Measurements from ENCODE around the gene NRGN.
"Not testable (repeated sequence)": the region's sequence is repeated elsewhere in the genome, so short reads cannot be mapped to it uniquely, and the experiment has no call there.

Gene NRGN

GRCh38 chr11:124758355-124759265 is 18.9 kb downstream of the NRGN start:
- DNase-seq: peak; percentile 57

GRCh38 chr11:124759266-124760204 is 19.8 kb downstream of the NRGN start:
- no peak for DNase-seq

DNA sequence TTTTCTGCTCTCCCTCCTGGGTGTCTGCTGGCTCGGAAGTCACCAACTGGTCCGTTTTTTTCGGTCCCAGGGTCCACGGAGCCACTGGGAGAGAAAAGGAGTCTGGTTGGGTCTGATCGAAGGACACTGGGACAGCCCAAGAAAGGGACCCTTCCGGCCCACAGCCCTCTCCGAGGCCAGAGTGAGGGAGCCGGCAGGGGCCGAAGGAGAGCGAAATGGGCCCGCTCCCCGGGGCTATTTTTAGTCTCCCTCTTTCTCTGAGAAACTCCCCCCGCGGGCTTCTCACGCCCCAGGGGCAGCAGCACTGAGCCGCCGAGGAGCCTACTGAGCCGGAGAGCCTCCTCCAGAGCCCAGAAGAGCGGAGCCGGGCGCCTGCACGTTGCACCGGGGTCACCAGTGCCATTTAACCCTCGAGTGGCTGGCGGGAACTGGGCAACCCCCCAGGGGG is 20.5 kb downstream of the NRGN start:
- no peak for DNase-seq

GRCh38 chr11:124760806-124761205 is 21.1 kb downstream of the NRGN start:
- no peak for DNase-seq

DNA sequence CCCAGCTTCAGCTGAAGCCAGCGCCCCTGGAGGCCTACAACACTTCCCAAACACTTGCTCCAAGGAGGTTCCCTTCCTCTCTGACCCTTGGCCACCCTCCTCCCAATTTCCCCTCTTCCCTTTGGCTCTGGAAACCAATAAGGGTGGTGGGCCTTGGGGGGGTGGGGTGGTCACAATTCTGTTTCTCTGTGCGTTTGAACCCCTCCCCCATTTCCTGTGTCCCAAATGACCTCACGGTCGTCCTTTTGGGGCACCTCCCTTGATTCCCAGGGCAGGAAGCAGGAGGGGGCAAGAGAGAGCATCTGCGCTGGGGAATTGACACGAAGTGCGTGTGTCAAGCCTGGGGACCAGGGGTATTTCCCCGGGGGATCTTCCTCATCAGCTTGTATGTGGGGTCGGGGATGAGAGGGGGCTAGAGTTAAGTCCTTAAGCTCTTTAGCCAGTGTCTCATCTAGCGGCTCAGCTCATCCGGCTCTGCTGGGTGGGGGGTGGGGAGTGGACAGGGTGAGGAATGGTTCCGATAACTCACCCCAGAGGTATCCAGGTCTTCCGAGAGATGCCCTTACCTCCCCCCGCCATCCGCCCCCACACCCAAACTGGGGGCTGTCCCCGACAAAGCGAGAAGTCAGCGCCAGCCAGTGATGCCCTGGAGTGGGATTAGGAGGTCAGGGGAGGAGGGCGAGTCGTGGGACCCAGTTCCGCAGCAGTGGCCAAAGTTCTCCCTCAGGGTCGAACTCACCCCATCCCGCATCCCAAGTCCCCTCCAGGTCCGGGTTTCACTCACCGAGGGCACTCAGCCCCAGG is 21.8 kb downstream of the NRGN start:
- DNase-seq: no peak

GRCh38 chr11:124762105-124762623 is 22.4 kb downstream of the NRGN start, which contains the start of gene ESAM:
TSS of gene ESAM (minus strand) at chr11:124762290. CDS start at chr11:124762154, 136 bp downstream.
- DNase-seq: peak; percentile 55

- no peak for DNase-seq
Measured at GRCh38 chr11:124762624-124763155, 22.9 kb downstream of the NRGN start.

DNA sequence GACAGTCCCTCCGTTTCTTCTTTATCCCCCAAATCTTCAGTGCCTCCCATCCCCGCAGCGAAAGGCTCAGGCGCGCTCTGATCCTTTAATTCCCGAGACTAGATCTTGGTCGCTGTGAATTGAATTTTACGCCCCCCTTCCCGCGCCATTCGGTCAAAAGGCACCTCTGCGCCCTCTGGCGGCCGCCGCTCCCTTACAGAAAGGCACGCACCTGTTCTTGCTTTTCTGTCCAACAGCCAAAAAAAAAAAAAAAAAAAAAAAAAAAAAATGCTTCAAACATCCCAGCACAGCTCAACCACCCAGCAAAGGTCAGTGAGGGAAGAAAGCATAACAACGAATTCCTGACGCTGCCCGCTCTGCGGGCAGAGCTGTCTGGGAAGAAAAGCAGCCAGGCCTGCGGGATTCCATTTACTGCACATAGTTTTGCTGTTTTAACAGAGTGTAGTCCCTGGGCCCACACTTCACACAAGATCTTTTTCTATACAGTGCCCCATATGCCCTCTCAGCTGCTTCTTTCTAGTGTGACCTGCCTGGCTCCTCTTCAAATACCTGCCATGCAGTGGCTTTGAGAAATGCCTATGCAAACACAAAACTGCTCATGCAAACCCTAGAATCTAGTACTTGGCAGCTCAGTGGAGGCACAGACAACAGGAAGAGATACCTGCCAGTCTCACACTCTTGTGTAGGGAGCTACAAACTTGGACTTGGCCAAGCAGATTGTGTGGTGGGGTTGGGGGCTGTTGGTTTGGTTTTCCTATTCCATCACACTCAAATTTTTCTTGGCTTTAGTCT is 23.6 kb downstream of the NRGN start:
- peak; percentile 76 for DNase-seq

DNA sequence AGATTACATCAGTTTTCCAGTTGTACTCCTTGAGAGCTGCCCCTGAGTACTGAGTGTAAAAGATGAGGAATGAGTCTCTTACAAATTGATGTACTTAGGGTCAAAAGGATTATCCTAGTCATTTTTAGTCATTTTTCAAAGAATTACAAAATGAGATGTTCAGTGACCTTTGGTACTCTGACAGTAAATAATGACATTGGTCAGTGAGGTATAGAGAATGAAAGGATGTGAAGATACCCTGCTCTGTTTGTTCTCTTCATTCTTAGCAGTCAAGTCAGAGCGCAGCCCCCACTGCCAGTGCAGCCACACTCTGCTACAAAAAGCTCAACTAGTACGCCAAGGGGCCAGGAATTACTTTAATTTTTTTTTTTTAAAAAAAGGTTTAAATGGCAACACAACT is 26.4 kb downstream of the NRGN start:
- DNase-seq: no peak

DNA sequence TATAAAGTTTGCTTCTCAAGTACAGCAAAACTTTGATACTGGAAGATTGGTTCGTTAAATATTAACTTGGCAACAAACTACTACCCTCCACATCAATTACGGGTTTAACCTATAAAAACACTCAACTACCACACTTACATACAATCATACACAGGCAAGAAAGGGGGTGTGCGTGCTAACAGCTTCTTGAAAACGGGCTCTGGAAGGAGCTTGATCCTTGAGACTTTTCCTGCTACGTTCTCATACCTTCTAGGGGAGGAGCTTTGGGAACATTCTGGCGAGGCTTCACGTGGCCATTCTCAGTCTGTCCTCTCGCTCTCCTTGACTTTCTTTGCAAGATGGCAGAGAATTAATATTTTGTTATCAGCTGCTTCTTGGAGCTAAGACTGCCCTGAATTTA is 29.2 kb downstream of the NRGN start:
- no peak for DNase-seq

- no peak for DNase-seq
Measured at GRCh38 chr11:124769806-124770774, 30.3 kb downstream of the NRGN start.

DNA sequence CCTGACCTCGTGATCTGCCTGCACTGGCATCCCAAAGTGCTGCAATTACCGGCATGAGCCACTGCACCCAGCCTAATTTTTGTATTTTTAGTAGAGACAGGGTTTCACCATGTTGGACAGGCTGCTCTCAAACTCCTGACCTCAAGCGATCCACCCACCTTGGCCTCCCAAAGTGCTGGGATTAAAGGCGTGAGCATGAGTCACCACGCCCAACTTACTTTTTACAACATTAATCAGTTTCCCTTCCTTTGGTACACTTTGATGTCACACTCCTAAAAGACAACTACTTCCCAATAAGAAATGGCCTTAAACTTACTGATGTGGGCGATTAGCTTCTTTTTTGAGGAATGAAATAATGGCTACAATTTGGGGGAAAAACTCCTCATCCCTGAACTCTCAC is 31.2 kb downstream of the NRGN start:
- not testable (repeated sequence) for DNase-seq

- DNase-seq: no peak
Measured at GRCh38 chr11:124776865-124777645, 37.3 kb downstream of the NRGN start.

- no peak for DNase-seq
Measured at GRCh38 chr11:124778281-124778680, 38.5 kb downstream of the NRGN start.

GRCh38 chr11:124779568-124779967 is 39.8 kb downstream of the NRGN start:
- DNase-seq: no peak

GRCh38 chr11:124783002-124783401 is 43.3 kb downstream of the NRGN start:
- no peak for DNase-seq

- DNase-seq: no peak
Measured at GRCh38 chr11:124784051-124784450, 44.3 kb downstream of the NRGN start.

DNA sequence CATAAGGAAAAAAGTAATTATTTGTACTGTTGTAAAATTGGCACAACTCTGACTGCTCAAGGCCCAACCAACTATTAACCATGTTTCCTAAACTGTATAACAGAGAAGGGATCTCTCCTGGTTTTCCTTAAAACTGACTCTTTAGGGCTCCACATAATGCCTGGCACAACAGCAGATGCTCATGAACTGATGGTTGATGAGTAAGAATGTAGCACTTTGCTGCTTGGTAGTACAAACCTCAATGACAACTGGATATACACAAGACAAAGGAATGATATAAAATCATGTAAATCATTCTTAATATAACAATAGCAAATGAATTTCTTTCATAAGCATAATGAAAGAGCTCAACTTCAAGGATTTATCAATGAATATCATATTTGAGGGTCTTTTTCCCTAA is 48.8 kb downstream of the NRGN start:
- no peak for DNase-seq
